GM12878 (cell line): Measurements from ENCODE around the gene NBEA.

Experiments
- ATF7 ChIP-seq: fragments of 450-650 bp; IDR thresholded peaks from 2 replicates; pipeline ENCODE4 v1.6.1; 2016; ENCODE audit warnings: low read depth, mild to moderate bottlenecking
- BCL3 ChIP-seq: IDR thresholded peaks from 2 replicates; pipeline ENCODE4 v1.6.1; 2011; ENCODE audit warnings: borderline replicate concordance, low read depth, mild to moderate bottlenecking, moderate library complexity, low read length; ENCODE audit not compliant: insufficient read depth, poor library complexity, severe bottlenecking
- CTCF ChIP-seq, 3 experiments: IDR thresholded peaks in 2 of 3; conservative IDR thresholded peaks in 1 of 3; 2 replicates each; pipeline ENCODE4 v1.5.1; 2011; ENCODE audit warnings: low read depth in 3 of 3, low read length in 3 of 3, mild to moderate bottlenecking in 3 of 3, control low read depth in 2 of 3, moderate library complexity in 2 of 3, inconsistent platforms in 1 of 3, mixed read lengths in 1 of 3; ENCODE audit not compliant: control insufficient read depth in 2 of 3, insufficient read depth in 1 of 3; ENCODE audit errors: extremely low read depth in 1 of 3
- EP300 ChIP-seq, 2 experiments: fragments of 150-350 bp in 1 of 2; IDR thresholded peaks; 2 replicates each; pipeline ENCODE4 v1.6.1; 2011 to 2012; ENCODE audit warnings: low read depth in 2 of 2, low read length in 2 of 2, borderline replicate concordance in 1 of 2, improper control_type of control experiment in 1 of 2, inconsistent platforms in 1 of 2; ENCODE audit not compliant: control insufficient read depth in 1 of 2
- POLR2A ChIP-seq: IDR thresholded peaks from 2 replicates; pipeline ENCODE4 v1.6.1; 2011; ENCODE audit warnings: low read depth, mild to moderate bottlenecking, low read length
- POLR2AphosphoS5 ChIP-seq: IDR thresholded peaks from 2 replicates; pipeline ENCODE4 v1.6.1; 2011; ENCODE audit warnings: mild to moderate bottlenecking, low read length, inconsistent platforms
- RAD21 ChIP-seq: IDR thresholded peaks from 2 replicates; pipeline ENCODE4 v1.6.1; 2011; ENCODE audit warnings: mild to moderate bottlenecking, low read depth, low read length, moderate library complexity; ENCODE audit not compliant: insufficient read depth
- TAF1 ChIP-seq: IDR thresholded peaks from 2 replicates; pipeline ENCODE4 v1.6.1; 2011; ENCODE audit warnings: mild to moderate bottlenecking, low read depth, low read length, borderline replicate concordance
- ZNF274 ChIP-seq: IDR thresholded peaks from one replicate; pipeline ENCODE4 v1.8.0; 2011; ENCODE audit not compliant: insufficient read length, insufficient read depth

- TF ChIP-seq RAD21 (no peak), ZNF274 (no peak), POLR2AphosphoS5 (no peak), TAF1 (no peak), BCL3 (no peak), ATF7 (no peak), EP300 (IDR thresholded peaks at IDR 0.05; ENCODE audit: borderline replicate concordance in 1 of 2, control insufficient read depth in 1 of 2, low read depth in 2 of 2, low read length in 2 of 2) (no peak), CTCF (IDR thresholded peaks at IDR 0.05 in 2 of 3, conservative IDR thresholded peaks at IDR 0.05 in 1 of 3; ENCODE audit: control insufficient read depth in 2 of 3, extremely low read depth in 1 of 3, insufficient read depth in 1 of 3, low read depth in 3 of 3, low read length in 3 of 3) (no peak), POLR2A (no peak)
These were observed 63.0 kb downstream of the NBEA start for GRCh38 chr13:35005051-35005450.
